ENCODE results near the gene TTC16.

TTC16 gene

GRCh38 chr9:127715470-127716337 lies at the start of gene TTC16, which contains the start of gene PTRH1:
Gene TTC16 (plus strand): TSS chr9:127716079. CDS start chr9:127716146, 67 bp downstream.
Gene PTRH1 (minus strand): TSS chr9:127715663. CDS start chr9:127715639, 24 bp downstream.
- H3K4me3 Mint-ChIP-seq, result peak within 1 kb of the TSS; percentile 97
- H3K36me3 Mint-ChIP-seq (ENCODE audit: low read depth), result no peaks in the 10 kb centered on the region
- peak within 1 kb of the TSS; percentile 98 for H3K27ac Mint-ChIP-seq
- peaks cover 28% of the 10 kb centered on the region for H3K4me1 Mint-ChIP-seq (ENCODE audit: low read depth)
- H3K9me3 Mint-ChIP-seq, result no peaks in the 10 kb centered on the region
- H3K27me3 Mint-ChIP-seq (ENCODE audit: low read depth), result no peaks in the 10 kb centered on the region
- peak; percentile 97 for DNase-seq (ENCODE audit: low spot score)

- Mint-ChIP-seq H3K36me3 (ENCODE audit: low read depth) (peaks cover 3% of the 10 kb centered on the region), H3K27me3 (ENCODE audit: low read depth) (no peaks in the 10 kb centered on the region), H3K27ac (no peak overlapping the region), H3K4me1 (ENCODE audit: low read depth) (no peaks in the 10 kb centered on the region), H3K9me3 (no peaks in the 10 kb centered on the region), H3K4me3 (no peak overlapping the region)
- DNase-seq (ENCODE audit: low spot score), result no peak
Observed at GRCh38 chr9:127667127-127667844, 48.6 kb upstream of the TTC16 start.

DNA sequence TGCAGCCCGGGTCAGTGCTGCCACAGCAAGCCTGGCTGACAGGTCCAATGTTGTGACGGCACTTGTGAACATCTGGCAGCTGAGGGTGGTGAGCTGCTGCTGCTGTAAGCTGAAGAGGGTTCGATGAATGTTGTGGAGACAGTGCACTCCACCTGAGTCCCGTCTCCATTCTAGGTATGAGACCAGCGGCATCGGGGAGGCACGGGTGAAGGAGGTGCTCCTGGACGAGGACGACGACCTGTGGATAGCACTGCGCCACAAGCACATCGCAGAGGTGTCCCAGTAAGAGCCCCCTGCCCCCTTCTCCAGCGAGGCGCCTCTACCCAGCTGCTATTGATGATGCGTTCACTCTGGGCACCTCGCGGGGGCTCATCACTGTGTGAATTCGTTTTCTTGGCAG lies 48.0 kb upstream of the TTC16 start:
- Mint-ChIP-seq H3K4me3 (no peak overlapping the region), H3K27me3 (ENCODE audit: low read depth) (no peaks in the 10 kb centered on the region), H3K4me1 (ENCODE audit: low read depth) (no peaks in the 10 kb centered on the region), H3K9me3 (no peaks in the 10 kb centered on the region), H3K27ac (no peak overlapping the region), H3K36me3 (ENCODE audit: low read depth) (peaks cover 6% of the 10 kb centered on the region)
- no peak for DNase-seq (ENCODE audit: low spot score)

- no peaks in the 10 kb centered on the region for H3K27me3 Mint-ChIP-seq (ENCODE audit: low read depth)
- H3K4me3 Mint-ChIP-seq, result no peak overlapping the region
- DNase-seq (ENCODE audit: low spot score), result no peak
- no peaks in the 10 kb centered on the region for H3K9me3 Mint-ChIP-seq
- no peak overlapping the region for H3K27ac Mint-ChIP-seq
- H3K4me1 Mint-ChIP-seq (ENCODE audit: low read depth), result no peaks in the 10 kb centered on the region
- H3K36me3 Mint-ChIP-seq (ENCODE audit: low read depth), result peaks cover 8% of the 10 kb centered on the region
Observed at GRCh38 chr9:127673234-127673633, 42.6 kb upstream of the TTC16 start.

- Mint-ChIP-seq H3K27ac (no peak overlapping the region), H3K4me1 (ENCODE audit: low read depth) (no peaks in the 10 kb centered on the region), H3K9me3 (no peaks in the 10 kb centered on the region), H3K4me3 (no peak overlapping the region), H3K36me3 (ENCODE audit: low read depth) (peaks cover 6% of the 10 kb centered on the region), H3K27me3 (ENCODE audit: low read depth) (no peaks in the 10 kb centered on the region)
- DNase-seq (ENCODE audit: low spot score), result no peak
Observed at GRCh38 chr9:127676638-127677037, 39.2 kb upstream of the TTC16 start.

DNA sequence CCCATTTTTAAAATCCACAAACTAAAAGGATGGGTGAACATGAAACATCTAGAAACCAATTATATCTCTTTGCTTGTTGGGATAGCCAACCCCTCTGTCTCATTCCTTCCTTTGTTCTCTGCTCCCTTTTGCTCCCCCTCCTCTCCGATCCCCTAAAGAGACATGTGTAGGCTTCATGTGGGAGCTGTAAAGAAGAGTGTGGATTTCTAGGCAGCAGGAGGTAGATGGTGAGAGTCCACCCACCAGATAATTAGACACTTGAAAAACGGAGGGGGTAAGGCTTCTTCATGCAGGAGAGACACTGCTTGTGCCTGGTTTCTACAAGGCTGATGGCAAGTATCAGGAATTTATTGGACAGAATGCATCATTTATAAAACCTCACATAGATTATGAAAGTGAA lies 36.4 kb upstream of the TTC16 start:
- H3K27me3 Mint-ChIP-seq (ENCODE audit: low read depth), result no peaks in the 10 kb centered on the region
- DNase-seq (ENCODE audit: low spot score), result no peak
- H3K9me3 Mint-ChIP-seq, result no peaks in the 10 kb centered on the region
- H3K27ac Mint-ChIP-seq, result no peak overlapping the region
- H3K4me1 Mint-ChIP-seq (ENCODE audit: low read depth), result no peaks in the 10 kb centered on the region
- no peaks in the 10 kb centered on the region for H3K36me3 Mint-ChIP-seq (ENCODE audit: low read depth)
- no peak overlapping the region for H3K4me3 Mint-ChIP-seq

DNA sequence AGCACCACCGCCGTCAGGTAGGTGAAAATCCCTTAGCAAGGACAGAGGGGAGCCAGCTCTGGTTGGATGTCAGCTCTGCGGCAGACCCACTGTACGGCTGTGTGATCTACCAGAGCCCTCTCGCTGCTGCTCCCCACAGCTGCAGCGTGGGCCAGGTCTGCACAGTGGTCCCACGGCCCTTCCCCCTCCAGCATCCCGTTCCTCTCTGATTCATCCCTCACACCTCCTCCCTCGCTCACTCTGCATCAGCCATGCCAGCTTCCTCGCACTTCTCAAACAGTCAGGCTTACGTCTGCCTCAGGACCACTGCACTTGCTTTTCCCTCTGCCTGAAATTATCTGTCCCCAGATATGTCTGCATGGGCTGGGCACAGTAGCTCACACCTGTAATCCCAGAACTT lies 35.7 kb upstream of the TTC16 start:
- no peak overlapping the region for H3K4me3 Mint-ChIP-seq
- H3K9me3 Mint-ChIP-seq, result no peaks in the 10 kb centered on the region
- no peaks in the 10 kb centered on the region for H3K27me3 Mint-ChIP-seq (ENCODE audit: low read depth)
- no peaks in the 10 kb centered on the region for H3K36me3 Mint-ChIP-seq (ENCODE audit: low read depth)
- no peaks in the 10 kb centered on the region for H3K4me1 Mint-ChIP-seq (ENCODE audit: low read depth)
- H3K27ac Mint-ChIP-seq, result no peak overlapping the region
- DNase-seq (ENCODE audit: low spot score), result no peak

GRCh38 chr9:127680846-127681245 lies 35.0 kb upstream of the TTC16 start:
- Mint-ChIP-seq H3K9me3 (no peaks in the 10 kb centered on the region), H3K27me3 (ENCODE audit: low read depth) (no peaks in the 10 kb centered on the region), H3K4me1 (ENCODE audit: low read depth) (no peaks in the 10 kb centered on the region), H3K36me3 (ENCODE audit: low read depth) (no peaks in the 10 kb centered on the region), H3K27ac (no peak overlapping the region), H3K4me3 (no peak overlapping the region)
- no peak for DNase-seq (ENCODE audit: low spot score)

DNA sequence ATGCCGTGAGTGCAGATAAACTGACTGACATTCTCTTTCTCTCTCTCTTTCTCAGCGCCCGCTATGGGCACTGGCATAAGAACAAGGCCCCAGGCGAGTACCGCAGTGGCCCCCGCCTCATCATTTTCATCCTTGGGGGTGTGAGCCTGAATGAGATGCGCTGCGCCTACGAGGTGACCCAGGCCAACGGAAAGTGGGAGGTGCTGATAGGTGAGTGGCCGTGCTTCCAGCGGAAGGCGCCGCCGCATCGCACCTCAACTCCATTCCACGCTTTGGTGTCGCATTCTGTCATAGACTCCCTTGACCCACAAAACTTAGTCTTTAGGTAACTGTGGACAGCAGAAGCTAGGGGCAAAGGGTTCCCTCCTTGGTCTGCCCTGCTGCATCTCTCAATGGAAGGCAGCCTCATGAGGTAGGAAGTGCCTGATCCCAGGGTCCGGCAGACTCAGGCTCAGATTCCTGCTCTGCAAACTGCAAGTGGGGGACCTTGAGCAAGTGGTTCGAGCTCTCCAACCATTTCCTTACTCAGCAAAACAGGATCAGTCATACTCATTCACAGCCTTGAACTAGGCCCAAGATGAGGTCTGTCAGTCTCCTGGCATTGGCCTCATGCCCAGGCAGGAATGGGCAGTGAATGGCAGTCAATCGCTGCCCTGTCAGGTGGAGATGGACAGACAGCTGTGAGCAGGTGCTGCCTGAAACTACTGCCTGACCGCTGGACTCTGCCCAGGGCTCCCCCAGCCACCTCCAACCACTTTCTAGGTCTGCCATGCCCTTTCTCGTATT lies 33.3 kb upstream of the TTC16 start:
- DNase-seq (ENCODE audit: low spot score), result no peak
- Mint-ChIP-seq H3K27me3 (ENCODE audit: low read depth) (no peaks in the 10 kb centered on the region), H3K4me1 (ENCODE audit: low read depth) (no peaks in the 10 kb centered on the region), H3K36me3 (ENCODE audit: low read depth) (no peaks in the 10 kb centered on the region), H3K4me3 (no peak overlapping the region), H3K9me3 (no peaks in the 10 kb centered on the region), H3K27ac (no peak overlapping the region)

- H3K4me1 Mint-ChIP-seq (ENCODE audit: low read depth), result no peaks in the 10 kb centered on the region
- no peak overlapping the region for H3K4me3 Mint-ChIP-seq
- H3K27me3 Mint-ChIP-seq (ENCODE audit: low read depth), result no peaks in the 10 kb centered on the region
Observed at GRCh38 chr9:127683723-127684122, 32.2 kb upstream of the TTC16 start.

DNA sequence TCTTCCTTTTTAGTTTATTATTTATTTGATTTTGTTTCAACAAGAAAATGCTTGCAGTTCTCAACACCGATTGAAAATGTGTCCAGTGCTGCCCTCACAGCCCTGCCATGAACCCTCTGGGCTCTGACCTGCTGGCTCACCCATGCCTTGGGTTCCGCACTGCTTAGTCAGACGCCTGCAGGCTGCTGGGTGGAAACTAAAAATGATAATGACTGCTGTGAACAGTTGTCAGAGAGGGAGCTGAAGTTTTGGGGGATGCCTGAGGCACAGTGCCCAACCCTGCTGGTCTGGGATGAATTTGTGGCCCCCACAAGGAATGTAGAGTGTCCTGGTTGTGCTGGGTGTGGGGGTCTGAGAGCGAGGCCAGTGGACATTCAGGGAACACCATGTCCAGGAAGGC lies 31.3 kb upstream of the TTC16 start:
- no peak for DNase-seq (ENCODE audit: low spot score)
- no peaks in the 10 kb centered on the region for H3K9me3 Mint-ChIP-seq
- no peaks in the 10 kb centered on the region for H3K36me3 Mint-ChIP-seq (ENCODE audit: low read depth)
- H3K4me3 Mint-ChIP-seq, result no peak overlapping the region
- H3K27me3 Mint-ChIP-seq (ENCODE audit: low read depth), result no peaks in the 10 kb centered on the region
- H3K4me1 Mint-ChIP-seq (ENCODE audit: low read depth), result no peaks in the 10 kb centered on the region
- H3K27ac Mint-ChIP-seq, result peak overlapping the region; percentile 13

More at GRCh38 chr9:127683723-127684122, 32.2 kb upstream of the TTC16 start:
- no peak overlapping the region for H3K27ac Mint-ChIP-seq
- H3K9me3 Mint-ChIP-seq, result no peaks in the 10 kb centered on the region
- DNase-seq (ENCODE audit: low spot score), result no peak
- H3K36me3 Mint-ChIP-seq (ENCODE audit: low read depth), result no peaks in the 10 kb centered on the region

DNA sequence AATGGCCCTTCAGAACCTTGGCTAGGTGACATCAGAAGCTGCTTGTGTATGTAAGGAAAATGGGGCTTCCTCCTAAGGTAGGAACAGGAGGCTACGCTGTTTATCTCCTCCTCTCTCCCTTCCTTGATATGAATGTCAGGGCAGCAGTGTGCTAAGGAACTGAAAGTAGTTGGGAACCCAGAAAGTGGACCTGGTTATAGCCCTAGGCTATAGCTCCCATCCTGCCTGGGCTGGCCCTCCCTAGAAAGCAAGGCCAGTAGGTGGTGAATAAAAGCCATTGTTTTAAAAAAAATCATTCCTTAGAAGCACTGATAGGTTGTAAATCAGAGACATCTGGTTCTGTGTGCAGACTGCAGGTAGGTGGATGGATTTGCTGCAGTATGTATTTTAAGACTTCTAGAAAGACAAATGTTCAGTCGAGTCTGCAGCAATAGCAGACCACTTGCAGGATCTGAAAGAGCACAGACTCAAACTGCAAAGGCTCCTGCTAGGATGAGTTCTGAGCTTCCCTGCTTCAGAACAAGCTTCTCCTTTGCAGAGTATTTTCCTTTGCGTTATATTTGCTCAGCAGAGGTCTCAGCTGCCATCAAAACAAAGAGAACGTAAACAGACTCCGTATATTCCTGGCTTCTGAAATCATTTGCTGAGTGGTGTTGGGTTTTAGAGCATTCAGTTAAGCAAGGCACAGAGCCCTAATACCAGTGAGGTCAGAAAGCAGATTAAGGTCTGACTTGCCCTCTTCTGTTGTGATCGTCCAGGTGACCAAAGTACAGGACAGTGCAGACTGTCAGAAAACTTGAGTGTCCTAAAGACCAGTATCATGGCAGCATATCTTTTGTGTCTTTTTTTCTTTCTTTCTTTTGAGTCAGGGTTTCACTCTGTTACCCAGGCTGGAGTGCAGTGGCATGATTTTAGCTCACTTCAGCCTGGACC lies 29.2 kb upstream of the TTC16 start:
- Mint-ChIP-seq H3K36me3 (ENCODE audit: low read depth) (no peaks in the 10 kb centered on the region), H3K4me3 (no peak overlapping the region), H3K27me3 (ENCODE audit: low read depth) (no peaks in the 10 kb centered on the region), H3K4me1 (ENCODE audit: low read depth) (no peaks in the 10 kb centered on the region), H3K27ac (no peak overlapping the region), H3K9me3 (no peaks in the 10 kb centered on the region)
- no peak for DNase-seq (ENCODE audit: low spot score)

DNA sequence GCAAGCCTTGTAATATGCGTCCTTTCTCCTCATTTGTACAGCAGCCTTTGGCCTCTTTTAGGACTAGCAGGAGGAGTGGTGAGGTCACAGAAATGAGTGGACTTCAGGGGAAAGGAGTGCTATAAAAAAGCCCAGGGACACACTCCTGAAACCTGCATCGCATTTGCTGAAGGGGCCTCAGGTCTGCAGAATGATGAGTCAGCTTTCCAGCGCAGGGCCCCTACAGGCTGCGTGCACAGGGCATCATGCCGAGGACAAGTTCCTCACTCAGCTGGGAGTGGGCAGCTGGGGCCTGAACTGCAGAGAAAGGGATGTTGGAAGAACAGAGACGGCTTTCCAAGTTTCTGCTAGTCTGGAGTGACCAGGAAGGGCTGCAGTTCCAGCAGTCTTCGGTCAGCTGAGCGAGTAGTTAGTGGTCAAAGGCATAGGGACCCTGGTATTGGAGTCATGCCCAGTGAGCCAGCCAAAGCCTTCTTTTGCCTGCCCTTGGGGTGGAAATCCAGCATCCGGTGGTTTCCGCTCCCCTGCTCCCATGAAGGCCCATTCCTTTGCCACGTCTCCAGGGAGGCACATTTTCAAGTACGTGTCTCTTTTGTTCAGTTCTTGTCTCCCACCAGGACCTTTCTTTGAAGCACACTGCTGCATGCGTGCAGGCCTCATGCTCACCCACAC lies 26.4 kb upstream of the TTC16 start:
- H3K4me3 Mint-ChIP-seq, result no peak overlapping the region
- no peaks in the 10 kb centered on the region for H3K36me3 Mint-ChIP-seq (ENCODE audit: low read depth)
- no peak overlapping the region for H3K27ac Mint-ChIP-seq
- no peaks in the 10 kb centered on the region for H3K27me3 Mint-ChIP-seq (ENCODE audit: low read depth)
- no peaks in the 10 kb centered on the region for H3K9me3 Mint-ChIP-seq
- DNase-seq (ENCODE audit: low spot score), result no peak
- no peaks in the 10 kb centered on the region for H3K4me1 Mint-ChIP-seq (ENCODE audit: low read depth)

Measured in T-helper 2 cell treated with Interferon-gamma antibody and Interleukin-4, amounts not matched to agents 5 μg/mL and 100 μg/mL, for 36 hours (primary cell).